ENCODE results near the gene MYCBP2.
A peak's percentile ranks its signal among the peaks of the same experiment; 100 is the strongest.
"Not testable (repeated sequence)": the region's sequence is repeated elsewhere in the genome, so short reads cannot be mapped to it uniquely, and the experiment has no call there.

MYCBP2 gene

DNA sequence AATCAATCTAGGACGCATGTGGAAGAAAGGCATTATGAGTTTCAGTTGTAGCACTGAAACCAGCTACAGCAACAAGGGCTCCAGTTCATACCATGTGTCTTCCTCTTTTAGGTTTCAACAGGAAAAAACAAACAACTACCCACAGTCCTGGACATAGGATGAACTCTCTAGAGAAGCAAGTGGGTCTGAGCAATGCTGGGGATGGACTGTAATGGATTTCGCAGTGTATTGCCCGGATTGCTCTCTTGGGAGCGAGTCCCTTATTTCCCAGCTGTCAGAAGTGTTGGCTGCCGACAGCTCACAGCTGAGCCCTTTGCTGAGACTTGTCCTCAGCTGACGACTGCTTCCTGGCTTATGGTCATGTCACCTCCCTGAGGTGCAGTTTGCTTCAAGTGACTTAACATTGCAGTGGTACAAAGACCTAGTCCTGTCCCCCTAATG lies 12.1 kb upstream of the MYCBP2 start:
- DNase-seq (ENCODE audit: low read depth in 2 of 2) = no peak

- no peak for DNase-seq (ENCODE audit: low read depth in 2 of 2)
Observed at GRCh38 chr13:77338329-77338728, 11.4 kb upstream of the MYCBP2 start.

- no peak for DNase-seq (ENCODE audit: low read depth in 2 of 2)
Observed at GRCh38 chr13:77337159-77337558, 10.3 kb upstream of the MYCBP2 start.

DNA sequence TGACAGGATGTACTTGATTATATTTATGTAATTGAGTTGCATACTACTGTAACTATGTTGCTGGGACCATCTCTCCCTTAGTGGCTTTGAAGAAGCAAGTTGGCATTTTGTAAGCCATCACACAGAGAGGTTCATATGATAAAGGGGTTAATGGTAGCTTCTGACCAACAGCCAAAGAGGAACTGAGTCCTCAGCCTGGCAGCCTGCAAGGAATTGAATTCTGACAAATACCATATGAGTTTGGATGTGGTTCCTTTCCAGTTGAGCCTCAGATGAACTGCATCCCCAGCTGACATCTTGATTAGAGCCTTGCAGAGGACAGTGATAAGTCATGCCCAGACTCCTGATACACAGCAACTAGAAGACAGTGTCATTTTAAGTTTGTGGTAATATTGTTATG lies 8.6 kb upstream of the MYCBP2 start:
- no peak for DNase-seq (ENCODE audit: low read depth in 2 of 2)

DNA sequence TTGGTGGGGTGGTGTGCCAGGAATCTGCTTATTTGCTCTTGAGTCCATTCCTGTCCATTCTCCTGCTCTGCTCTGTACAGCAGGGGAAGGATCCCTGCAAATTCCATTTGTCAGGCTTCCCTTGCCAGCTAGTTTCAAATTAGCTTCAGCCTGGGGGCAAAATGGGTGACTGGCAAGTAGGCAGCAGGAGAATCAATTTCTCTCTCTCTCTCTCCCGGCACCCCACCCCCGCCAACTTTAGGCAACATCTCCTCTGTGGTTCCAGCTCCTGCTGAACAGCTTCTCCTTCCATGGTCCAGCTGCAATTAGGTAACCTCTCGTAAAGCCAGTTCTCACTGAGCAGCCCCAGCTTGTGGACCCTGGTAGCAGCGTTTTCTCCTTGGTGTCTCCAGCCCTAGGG lies 6.7 kb upstream of the MYCBP2 start:
- DNase-seq (ENCODE audit: low read depth in 2 of 2) = no peak

DNA sequence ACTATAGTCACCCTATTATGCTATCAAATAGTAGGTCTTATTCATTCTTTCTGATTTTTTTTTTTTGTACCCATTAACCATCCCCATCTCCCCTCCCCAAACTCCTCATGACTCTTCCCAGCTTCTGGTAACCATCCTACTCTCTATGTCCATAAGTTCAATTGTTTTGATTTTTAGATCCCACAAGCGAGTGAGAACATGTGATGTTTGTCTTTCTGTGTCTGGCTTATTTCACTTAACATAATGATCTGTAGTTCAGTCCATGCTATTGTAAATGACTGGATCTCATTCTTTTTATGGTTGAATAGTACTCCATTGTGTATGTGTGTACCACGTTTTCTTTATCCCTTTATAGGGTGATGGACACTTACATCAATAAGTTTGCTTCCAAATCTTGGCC lies 4.5 kb upstream of the MYCBP2 start:
- DNase-seq (ENCODE audit: low read depth in 2 of 2) = no peak

GRCh38 chr13:77329911-77330584 lies 3.2 kb upstream of the MYCBP2 start:
- DNase-seq (ENCODE audit: low read depth in 2 of 2) = no peak

DNA sequence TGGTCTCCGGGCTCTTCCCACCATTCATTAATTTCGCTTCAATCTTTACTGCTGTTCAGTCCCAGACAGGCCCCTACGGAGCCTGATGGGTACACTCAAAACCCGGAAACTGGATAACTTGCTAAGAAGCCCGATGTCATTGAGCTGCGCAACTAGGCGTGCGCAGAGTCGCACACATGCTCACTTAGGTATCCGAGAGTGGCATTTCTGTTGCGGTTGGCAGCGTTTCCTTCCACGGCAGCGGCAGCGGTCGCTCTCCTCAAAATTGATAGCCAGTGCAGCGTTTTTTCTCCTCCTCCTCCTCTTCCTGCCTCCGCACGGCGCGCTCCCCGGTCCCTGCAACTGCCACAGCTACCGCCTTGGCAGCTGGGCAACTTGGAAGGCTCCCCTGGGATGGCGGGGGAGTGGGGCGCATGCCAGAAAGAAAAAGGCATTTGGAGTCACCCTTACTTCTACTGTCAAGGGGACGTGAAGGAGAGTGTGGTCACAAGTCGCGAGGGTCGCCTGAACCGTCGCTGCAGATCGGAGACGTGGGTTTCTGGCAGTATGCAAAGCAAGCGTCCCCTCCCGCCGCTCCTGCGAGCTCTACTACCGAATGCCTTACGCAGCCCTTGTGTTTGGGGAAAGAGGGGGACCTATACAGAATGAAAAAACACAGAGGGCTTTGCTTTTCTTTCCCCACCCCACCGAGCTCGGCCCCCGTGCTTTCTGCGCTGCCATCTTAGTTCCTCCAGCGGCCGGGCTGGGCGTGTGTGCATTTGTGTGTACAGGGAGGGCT lies 2.4 kb upstream of the MYCBP2 start:
- peak; percentile 86 to 87 for DNase-seq (ENCODE audit: low read depth in 2 of 2)

GRCh38 chr13:77328819-77329132 lies 1.9 kb upstream of the MYCBP2 start:
- no peak for DNase-seq (ENCODE audit: low read depth in 2 of 2)

GRCh38 chr13:77325371-77325980 lies 1.4 kb downstream of the MYCBP2 start:
- no peak for DNase-seq (ENCODE audit: low read depth in 2 of 2)

GRCh38 chr13:77323858-77324257 lies 3.0 kb downstream of the MYCBP2 start:
- DNase-seq (ENCODE audit: low read depth in 2 of 2) = no peak

DNA sequence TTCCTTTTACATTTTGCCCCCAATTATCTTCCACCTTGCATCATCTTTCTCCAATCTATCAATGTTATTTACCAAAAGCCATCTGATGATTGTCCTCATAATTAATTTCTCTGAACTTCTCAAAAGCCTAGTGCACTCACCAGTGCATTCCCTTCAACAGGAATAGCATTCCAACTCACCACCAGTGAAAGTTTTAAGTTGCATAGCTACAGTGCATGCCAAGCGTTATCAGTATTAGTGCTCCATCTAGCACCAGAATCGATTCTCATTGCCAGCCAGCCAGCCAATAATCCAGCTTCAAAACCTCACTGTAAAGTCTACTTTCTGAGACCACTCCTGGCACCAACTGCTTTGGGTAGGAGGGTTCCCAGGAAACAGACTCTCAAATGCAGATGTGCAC lies 7.4 kb downstream of the MYCBP2 start:
- DNase-seq (ENCODE audit: low read depth in 2 of 2) = no peak

DNA sequence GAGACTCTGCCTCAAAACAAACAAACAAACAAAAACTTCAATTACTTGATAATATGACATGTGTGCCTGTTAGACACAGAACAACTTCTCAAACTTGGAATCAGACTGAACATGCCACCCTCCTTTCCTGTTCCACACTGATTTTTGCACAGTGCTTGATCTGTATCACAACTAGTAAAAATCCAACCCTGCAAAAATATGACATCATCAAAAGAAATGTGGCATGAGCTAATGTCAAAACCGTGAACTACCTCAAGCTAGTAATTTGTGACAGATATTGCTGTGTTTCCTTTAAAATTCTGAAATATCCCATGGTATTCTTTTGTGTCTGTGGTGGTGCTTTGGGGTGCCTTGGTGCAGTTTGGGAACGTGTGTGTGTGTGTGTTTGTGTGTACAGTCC lies 8.2 kb downstream of the MYCBP2 start:
- no peak for DNase-seq (ENCODE audit: low read depth in 2 of 2)

- no peak for DNase-seq (ENCODE audit: low read depth in 2 of 2)
Observed at GRCh38 chr13:77316430-77316829, 10.5 kb downstream of the MYCBP2 start.

GRCh38 chr13:77315509-77315908 lies 11.4 kb downstream of the MYCBP2 start:
- not testable (repeated sequence) for DNase-seq (ENCODE audit: low read depth in 2 of 2)

GRCh38 chr13:77313923-77314322 lies 13.0 kb downstream of the MYCBP2 start:
- DNase-seq (ENCODE audit: low read depth in 2 of 2) = no peak

DNA sequence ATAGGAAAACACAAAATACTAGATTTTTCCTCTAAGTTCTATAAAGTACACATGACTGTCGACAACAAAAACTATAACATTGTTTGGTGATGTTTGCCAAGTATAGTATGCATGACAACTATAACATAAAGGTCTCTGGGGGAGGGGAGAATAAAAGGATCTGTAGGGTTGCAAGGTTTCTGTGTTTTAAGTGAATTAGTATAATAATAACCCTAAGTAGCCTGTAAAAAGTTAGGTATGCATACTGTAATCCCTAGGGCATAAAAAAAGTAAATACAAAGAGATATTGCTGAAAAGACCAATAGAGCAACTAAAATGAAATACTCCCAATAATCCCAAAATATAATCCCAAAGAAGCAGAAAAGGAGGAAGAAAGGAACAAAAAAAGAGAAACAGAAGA lies 14.6 kb downstream of the MYCBP2 start:
- no peak for DNase-seq (ENCODE audit: low read depth in 2 of 2)

DNA sequence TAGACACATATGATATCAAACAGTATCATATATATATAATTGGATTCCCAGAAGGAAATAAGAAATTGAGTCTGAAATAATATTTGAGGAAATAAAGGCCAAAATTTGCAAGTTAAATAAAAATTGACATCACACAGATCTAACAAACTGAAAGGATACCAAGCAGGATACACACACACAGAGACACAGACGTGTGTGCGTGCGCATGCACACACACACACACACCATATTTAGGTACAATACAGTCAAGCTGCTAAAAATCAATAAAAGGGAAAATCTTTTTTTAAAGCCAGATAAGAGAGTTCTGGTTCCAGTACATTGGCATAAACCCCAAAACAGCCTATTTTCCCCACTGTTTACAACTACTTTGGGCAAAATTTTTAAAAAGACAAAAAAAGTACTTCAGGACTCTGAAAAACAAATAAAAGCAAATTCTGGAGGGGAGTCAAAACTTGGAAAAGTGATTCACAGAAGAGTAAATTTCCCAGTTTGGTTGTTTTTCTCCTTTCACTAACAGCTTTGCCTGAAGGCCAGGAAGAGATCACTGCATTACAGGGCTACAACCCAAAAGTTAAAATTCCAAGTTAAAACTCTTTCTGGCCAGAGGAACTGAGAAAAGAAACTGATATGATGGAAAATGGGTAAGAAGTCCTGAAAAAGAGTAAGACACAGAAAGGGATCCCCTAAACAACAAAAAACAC lies 16.2 kb downstream of the MYCBP2 start:
- no peak for DNase-seq (ENCODE audit: low read depth in 2 of 2)

DNA sequence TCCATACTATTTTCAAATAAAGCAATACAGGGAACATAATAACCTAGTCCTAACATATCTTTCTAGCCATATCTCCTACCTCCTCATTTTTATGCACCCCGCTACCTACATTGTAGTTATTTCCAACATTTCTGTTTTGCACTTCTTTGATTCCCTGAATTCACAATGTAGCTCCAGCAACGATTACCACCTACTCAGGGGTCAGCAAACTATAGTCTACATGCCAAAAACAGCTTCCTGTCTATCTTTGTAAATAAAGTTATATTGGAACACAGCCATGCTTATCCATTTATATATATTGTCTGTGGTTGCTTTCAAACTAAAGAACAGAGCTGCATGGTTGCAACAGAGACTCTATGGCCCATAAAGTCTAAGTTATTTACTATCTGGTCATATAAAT lies 16.7 kb downstream of the MYCBP2 start:
- DNase-seq (ENCODE audit: low read depth in 2 of 2) = no peak

GRCh38 chr13:77309254-77309653 lies 17.6 kb downstream of the MYCBP2 start:
- DNase-seq (ENCODE audit: low read depth in 2 of 2) = no peak

DNA sequence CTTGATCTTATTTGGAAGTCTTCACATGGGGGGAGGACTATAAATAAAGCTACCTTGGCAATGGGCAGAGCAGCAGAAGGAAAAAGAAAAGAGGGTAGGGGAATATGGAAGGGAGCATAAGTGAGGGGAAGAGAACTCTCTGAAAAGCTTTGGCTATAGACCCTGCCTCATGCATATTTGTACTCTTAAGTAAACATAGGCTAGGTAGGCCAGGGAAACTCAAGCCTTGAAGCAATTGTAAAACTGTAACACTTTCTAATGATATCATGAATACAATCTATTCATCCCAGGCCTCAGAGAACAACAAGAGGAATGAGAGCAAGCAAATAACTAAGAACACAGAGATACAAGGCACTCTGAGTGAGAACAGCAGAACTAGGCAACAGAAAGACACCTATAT lies 20.4 kb downstream of the MYCBP2 start:
- DNase-seq (ENCODE audit: low read depth in 2 of 2) = no peak

- no peak for DNase-seq (ENCODE audit: low read depth in 2 of 2)
Observed at GRCh38 chr13:77305266-77305665, 21.6 kb downstream of the MYCBP2 start.
